GM12878 (cell line): ENCODE data around the gene ARL6IP5. TPM values are rescaled to one million over a fixed set of nuclear protein-coding genes. Genes with fewer than 3 reads are reported as not detected.

Source experiments
- ATAC-seq: fragments of 200-7000 bp; cut with Tn5 transposase; 3 replicates; pipeline ENCODE4 v1.9.1; 2020; ENCODE audit warnings: mild to moderate bottlenecking, moderate library complexity
- BruUV-seq: library from RNA; stranded (reverse); fragments of 400-500 nt; replicated peaks from 2 replicates; lab custom pipeline; 2021; lab: Mats Ljungman, UMichigan
- CTCF ChIA-PET: fragments of 300-600 bp; sonication (Branson Sonifier 250); formaldehyde crosslinking; extraction: SDS; loops from one replicate; lab custom pipeline; 2021; ENCODE audit warnings: inconsistent platforms; lab: Yijun Ruan, JAX
- POLR2A ChIA-PET: fragments of 350-600 bp; formaldehyde crosslinking; extraction: SDS; loops from one replicate; lab custom pipeline; 2021; ENCODE audit warnings: inconsistent platforms; lab: Charles Lee
- RAD21 ChIA-PET: fragments of 300-600 bp; sonication (Branson Sonifier 250); formaldehyde crosslinking; loops from one replicate; lab custom pipeline; 2023; ENCODE audit warnings: antibody characterized with exemption; ENCODE audit not compliant: unreplicated experiment; lab: Charles Lee
- SMC1A ChIA-PET: fragments of 300-600 bp; sonication (Branson Sonifier 250); formaldehyde crosslinking; loops from one replicate; lab custom pipeline; 2023; ENCODE audit not compliant: unreplicated experiment, uncharacterized antibody; lab: Charles Lee
- DNase-seq: peaks from one replicate; pipeline ENCODE4 v3.0.0-alpha.2; 2011; ENCODE audit warnings: low read depth, low spot score
- FAIRE-seq: peaks from 3 replicates; lab custom pipeline; 2011; peaks lifted over from hg19 to GRCh38; lab: Jason Lieb, UNC
- H2AFZ ChIP-seq: 2 replicates; pipeline ENCODE4 v1.6.0; 2011; ENCODE audit warnings: low read depth, low read length, control low read depth; ENCODE audit not compliant: control insufficient read depth
- H3K27ac ChIP-seq: 2 replicates; pipeline ENCODE4 v1.5.1; 2011; ENCODE audit warnings: control low read depth; ENCODE audit not compliant: control insufficient read depth, insufficient read depth
- H3K27me3 ChIP-seq, 2 experiments: replicated peaks in 1 of 2; 2 replicates each; pipeline versions ENCODE4 v1.6.0 to v1.6.1; 2011; ENCODE audit warnings: low read length in 1 of 2; ENCODE audit not compliant: control insufficient read depth in 2 of 2, insufficient read depth in 2 of 2
- H3K36me3 ChIP-seq, 2 experiments: 2 replicates each; pipeline ENCODE4 v1.5.1; 2011; ENCODE audit warnings: low read length in 1 of 2; ENCODE audit not compliant: control insufficient read depth in 2 of 2, insufficient read depth in 2 of 2
- H3K4me1 ChIP-seq: 2 replicates; pipeline ENCODE4 v1.6.1; 2011; ENCODE audit warnings: mild to moderate bottlenecking, low read length, moderate library complexity, mixed read lengths; ENCODE audit not compliant: control insufficient read depth, insufficient read depth
- H3K4me2 ChIP-seq: 2 replicates; pipeline ENCODE4 v1.6.0; 2011; ENCODE audit warnings: control low read depth; ENCODE audit not compliant: control insufficient read depth, insufficient read depth
- H3K4me3 ChIP-seq: fragments of 200-600 bp; sonication (generic); 2 replicates; pipeline ENCODE4 v1.5.1; 2016
- H3K79me2 ChIP-seq: 2 replicates; pipeline ENCODE4 v1.6.0; 2011; ENCODE audit warnings: low read length; ENCODE audit not compliant: control insufficient read depth, insufficient read depth
- H3K9ac ChIP-seq: 2 replicates; pipeline ENCODE4 v1.8.0; 2011; ENCODE audit warnings: low read length, control low read depth, mixed read lengths; ENCODE audit not compliant: control insufficient read depth, insufficient read depth
- H3K9me3 ChIP-seq: replicated peaks from 3 replicates; pipeline ENCODE4 v1.5.1; 2011; ENCODE audit warnings: mild to moderate bottlenecking, low read length; ENCODE audit not compliant: control insufficient read depth, insufficient read depth
- H4K20me1 ChIP-seq: 2 replicates; pipeline ENCODE4 v1.6.0; 2011; ENCODE audit not compliant: control insufficient read depth, insufficient read depth
- ATF7 ChIP-seq: fragments of 450-650 bp; IDR thresholded peaks from 2 replicates; pipeline ENCODE4 v1.6.1; 2016; ENCODE audit warnings: low read depth, mild to moderate bottlenecking
- BCLAF1 ChIP-seq: fragments of 450-650 bp; IDR thresholded peaks from 2 replicates; pipeline ENCODE4 v1.6.1; 2017; ENCODE audit warnings: antibody characterized with exemption, mild to moderate bottlenecking, moderate library complexity
- BHLHE40 ChIP-seq, 2 experiments: fragments of 450-650 bp in 1 of 2; IDR thresholded peaks; 2 replicates each; pipeline ENCODE4 v1.6.1; 2011 to 2017; ENCODE audit warnings: low read depth in 2 of 2, borderline replicate concordance in 1 of 2, improper control_type of control experiment in 1 of 2, low read length in 1 of 2, mild to moderate bottlenecking in 1 of 2
- CHD1 ChIP-seq: IDR thresholded peaks from 2 replicates; pipeline ENCODE4 v1.6.1; 2012; ENCODE audit warnings: low read depth, low read length, improper control_type of control experiment
- CHD2 ChIP-seq: IDR thresholded peaks from 2 replicates; pipeline ENCODE4 v1.6.1; 2011; ENCODE audit warnings: low read depth, low read length, improper control_type of control experiment, borderline replicate concordance
- JUNB ChIP-seq: IDR thresholded peaks from 2 replicates; pipeline ENCODE4 v1.6.1; 2016; ENCODE audit warnings: antibody characterized with exemption, mild to moderate bottlenecking
- JUND ChIP-seq: IDR thresholded peaks from 2 replicates; pipeline ENCODE4 v1.6.1; 2012; ENCODE audit warnings: low read depth, mild to moderate bottlenecking, low read length, improper control_type of control experiment, moderate library complexity
- KLF5 ChIP-seq: fragments of 450-650 bp; IDR thresholded peaks from 2 replicates; pipeline ENCODE4 v1.6.1; 2014; ENCODE audit warnings: mild to moderate bottlenecking; ENCODE audit not compliant: partially characterized antibody
- NBN ChIP-seq: fragments of 450-650 bp; IDR thresholded peaks from 2 replicates; pipeline ENCODE4 v1.6.1; 2016
- NFIC ChIP-seq: IDR thresholded peaks from 2 replicates; pipeline ENCODE4 v1.6.1; 2012; ENCODE audit warnings: low read depth, mild to moderate bottlenecking, inconsistent platforms, low read length, moderate library complexity
- PML ChIP-seq: IDR thresholded peaks from 2 replicates; pipeline ENCODE4 v1.6.1; 2012; ENCODE audit warnings: low read length, inconsistent platforms
- TCF12 ChIP-seq: IDR thresholded peaks from 2 replicates; pipeline ENCODE4 v1.6.1; 2011; ENCODE audit warnings: low read depth, mild to moderate bottlenecking, low read length
- ZNF207 ChIP-seq: fragments of 450-650 bp; IDR thresholded peaks from 2 replicates; pipeline ENCODE4 v1.6.1; 2014; ENCODE audit warnings: antibody characterized with exemption, mild to moderate bottlenecking, borderline replicate concordance
- WGBS: methylation state at CpG from one replicate; pipeline ENCODE4 v1.1.6; 2016; ENCODE audit warnings: low lambda C conversion rate; ENCODE audit not compliant: insufficient replicate concordance, insufficient coverage; ENCODE audit errors: missing lambda C conversion rate; 5-methylcytosine and 5-hydroxymethylcytosine counted together
- in situ Hi-C: fragments of 300-500 bp; cut with MboI; formaldehyde crosslinking; loops from 9 replicates; pipeline ENCODE4 v1.14.3; 2018; ENCODE audit warnings: mixed read lengths
- intact Hi-C: fragments of 100-400 bp; cut with micrococcal nuclease; formaldehyde crosslinking; loops from one replicate; pipeline ENCODE4 v1.14.2; 2022; ENCODE audit not compliant: unreplicated experiment
- polyA plus RNA-seq, 11 experiments: library from polyadenylated mRNA; depleted of rRNA in 4 of 11; unstranded in 6 of 11; stranded (reverse) in 5 of 11; fragments of >200 nt; fragmentation: Nextera tagmentation in 4 of 11; fragmentation: Illumina TruSeq in 1 of 11; extraction: Ambion mirVana in 4 of 11; extraction: Trizol in 1 of 11; gene quantifications; 1 replicate in 1 of 11; 2 replicates in 10 of 11; pipeline versions ENCODE4 v1.2.1 to v1.2.3, GENCODE V29; 2011 to 2016; ENCODE audit warnings: inconsistent platforms in 2 of 11, missing spikeins in 2 of 11, low read depth in 1 of 11
- total RNA-seq, 4 experiments: library from RNA; depleted of rRNA in 3 of 4; stranded (reverse); fragments of >200 nt in 3 of 4; fragmentation: Illumina TruSeq in 1 of 4; extraction: Trizol in 1 of 4; gene quantifications; 2 replicates each; pipeline versions ENCODE4 v1.2.1 to v1.2.3, GENCODE V29; 2013 to 2021

The ARL6IP5 gene
- total and polyA plus RNA-seq, 10 of the 15 experiments (the other 5 are each of a cell fraction or from before 2014, with no cell fraction given): 78.2 to 310 (median 148) TPM

GRCh38 chr3:69088063-69088462, 3.3 kb downstream of the ARL6IP5 start:
- peaks cover 85% of the 10 kb centered on the region for H3K79me2 ChIP-seq
- ChIA-PET SMC1A (interaction anchor here (0.7 to 19.6 kb wide), 9 partner anchors 8 to 66 kb away, joined by 3 to 234 read pairs (median 8); partner anchors contain the start of gene TMF1), CTCF (interaction anchor here (0.6 to 2.2 kb wide), 5 partner anchors 11 to 218 kb away, joined by 3 to 6 read pairs (median 4); partner anchors contain the start of gene EOGT), POLR2A (interaction anchor here (1.7 to 2.1 kb wide), 2 partner anchors 14 to 44 kb away, joined by 4 to 5 read pairs; no protein-coding TSS in a partner anchor), RAD21 (interaction anchor here (0.5 to 16.7 kb wide), 4 partner anchors 8 to 37 kb away, joined by 3 to 152 read pairs (median 10); partner anchors contain the start of genes TMF1 and UBA3)
- DNase-seq (no peak), ATAC-seq (peak; percentile 26), FAIRE-seq (no peak)
- no peaks in the 10 kb centered on the region for H3K9me3 ChIP-seq
- H3K4me2 ChIP-seq: peak overlapping the region; percentile 46
- no peak for TF ChIP-seq TCF12
- TF ChIP-seq ZNF207: no peak
- TF ChIP-seq KLF5: peak; percentile 71
- 0 out of 2 replicates have a peak, but pooled peaks have one; percentile 24 for TF ChIP-seq NFIC
- peak; percentile 78; the same call in 1 of the 2 replicates for TF ChIP-seq CHD1
- peak; percentile 78 for TF ChIP-seq BCLAF1
- peak; percentile 54 to 55; a peak in 3 of 4 replicates for TF ChIP-seq BHLHE40 (IDR thresholded peaks at IDR 0.05; ENCODE audit: borderline replicate concordance in 1 of 2, low read depth in 2 of 2, low read length in 1 of 2)
- TF ChIP-seq PML: no peak
- TF ChIP-seq JUND: peak; percentile 53; the same call in 1 of the 2 replicates
- TF ChIP-seq NBN: 0 out of 2 replicates have a peak, but pooled peaks have one; percentile 32
- TF ChIP-seq CHD2: no peak
- TF ChIP-seq JUNB: peak; percentile 55; the same call in 1 of the 2 replicates
- peak; percentile 92 for TF ChIP-seq ATF7
- 0% methylated on average over 2 of the region's 2 CpGs for WGBS
- no peaks in the 10 kb centered on the region for H4K20me1 ChIP-seq
- no TSS peak for BruUV-seq
- H3K27ac ChIP-seq: peak overlapping the region; percentile 54
- no peak overlapping the region for H2AFZ ChIP-seq
- no peaks in the 10 kb centered on the region for H3K27me3 ChIP-seq
- peak overlapping the region; percentile 73 for H3K4me3 ChIP-seq
- H3K4me1 ChIP-seq: peaks cover 36% of the 10 kb centered on the region
- H3K9ac ChIP-seq: peak overlapping the region; percentile 8
- in situ Hi-C loops: no loop called here
- intact Hi-C loops: loop anchor here (5.0 to 10.0 kb wide), 2 partner anchors 76 to 1433 kb away; partner anchors contain the start of genes EOGT and SUCLG2
- H3K36me3 ChIP-seq: peaks cover 0 to 6% of the 10 kb centered on the region in 2 experiments; a peak in 1 of 4 replicates
